H1 (cell line): ENCODE data around the gene APEX2. TPM values are rescaled to one million over a fixed set of nuclear protein-coding genes. Genes with fewer than 3 reads are reported as not detected.

ENCODE experiments used
- EP300 ChIP-seq, 2 experiments: IDR thresholded peaks; 1 replicate in 1 of 2; 2 replicates in 1 of 2; pipeline ENCODE4 v1.6.1; 2011 to 2012; ENCODE audit warnings: low read depth in 2 of 2, low read length in 2 of 2, mild to moderate bottlenecking in 2 of 2, borderline replicate concordance in 1 of 2, inconsistent platforms in 1 of 2, moderate library complexity in 1 of 2
- KDM5A ChIP-seq: fragments of 200-600 bp; IDR thresholded peaks from 2 replicates; pipeline ENCODE4 v1.7.1; 2012; ENCODE audit warnings: mild to moderate bottlenecking, low read length, inconsistent platforms, mixed read lengths
- MAX ChIP-seq: IDR thresholded peaks from 2 replicates; pipeline ENCODE4 v1.6.1; 2012; ENCODE audit warnings: inconsistent platforms
- RBBP5 ChIP-seq: IDR thresholded peaks from 2 replicates; pipeline ENCODE4 v1.7.1; 2012; ENCODE audit warnings: low read depth, mild to moderate bottlenecking, inconsistent platforms, low read length, moderate library complexity, borderline replicate concordance
- SUZ12 ChIP-seq: fragments of 200-600 bp; sonication (generic); IDR thresholded peaks from 2 replicates; pipeline ENCODE4 v1.6.1; 2012; ENCODE audit warnings: mild to moderate bottlenecking, inconsistent platforms, low read length, moderate library complexity, mixed read lengths
- TBP ChIP-seq: IDR thresholded peaks from 2 replicates; pipeline ENCODE4 v1.6.1; 2011; ENCODE audit warnings: low read depth, low read length, improper control_type of control experiment
- polyA plus RNA-seq, 7 experiments: library from polyadenylated mRNA; depleted of rRNA in 3 of 7; stranded (reverse) in 5 of 7; unstranded in 2 of 7; fragments of >200 nt in 5 of 7; fragments of 200-250 nt in 2 of 7; gene quantifications; 1 replicate in 5 of 7; 2 replicates in 1 of 7; 4 replicates in 1 of 7; pipeline versions ENCODE4 v1.2.1 to v1.2.3, GENCODE V29; 2011 to 2013; ENCODE audit warnings: missing spikeins in 2 of 7, mixed read lengths in 2 of 7
- total RNA-seq: library from RNA; stranded (reverse); fragmentation: NEBNext Ultra II Directional; extraction: Animal tissue kit (Norgen Biotek cat#: 25700); gene quantifications from 2 replicates; pipeline ENCODE4 v1.2.1, GENCODE V29; 2021
- TF ChIP-seq, protein P1 (sequence below): fragments of 300-600 bp; sonication (generic); IDR thresholded peaks from 2 replicates; pipeline ENCODE4 v1.7.1; 2012; ENCODE audit warnings: low read length, moderate library complexity, mild to moderate bottlenecking, inconsistent platforms; ENCODE audit not compliant: insufficient replicate concordance

APEX2 gene
- total and polyA plus RNA-seq, 2 of the 8 experiments (the other 6 are each of a cell fraction or from before 2014, with no cell fraction given) = 18.9 to 36.4 TPM

DNA sequence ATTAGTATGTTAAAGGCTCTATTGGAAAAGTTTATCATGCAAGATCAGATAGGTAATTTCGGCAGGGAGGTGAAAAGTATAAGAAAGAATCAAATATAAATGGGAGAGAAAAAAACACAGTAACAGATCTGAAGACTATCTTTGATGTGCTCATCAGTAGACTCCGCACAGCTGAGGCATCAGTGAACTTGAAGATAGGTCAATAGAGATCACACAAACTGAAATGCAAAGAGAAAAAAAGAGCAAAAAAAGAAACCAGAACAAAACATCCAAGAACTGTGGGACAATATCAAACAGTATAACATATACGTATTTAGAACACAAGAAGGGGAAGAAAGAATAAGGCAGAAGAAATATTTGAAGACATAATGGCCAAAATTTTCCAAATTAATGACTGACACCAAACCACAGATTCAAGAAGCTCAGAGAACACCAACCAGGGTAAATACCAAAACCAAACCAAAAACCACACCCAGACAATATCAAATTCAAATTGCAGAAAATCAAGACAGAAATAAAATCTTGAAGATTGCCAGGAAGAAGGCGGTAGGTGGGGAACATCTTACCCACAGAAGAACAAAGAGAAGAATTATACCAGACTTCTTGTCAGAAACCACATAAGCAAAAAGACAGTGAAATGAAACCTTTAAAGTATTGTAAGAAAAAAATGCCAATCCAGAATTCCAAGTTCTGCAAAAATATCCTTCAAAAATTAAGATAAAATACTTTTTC is 35.2 kb upstream of the APEX2 start (continued):
- TF ChIP-seq, protein P1, sequence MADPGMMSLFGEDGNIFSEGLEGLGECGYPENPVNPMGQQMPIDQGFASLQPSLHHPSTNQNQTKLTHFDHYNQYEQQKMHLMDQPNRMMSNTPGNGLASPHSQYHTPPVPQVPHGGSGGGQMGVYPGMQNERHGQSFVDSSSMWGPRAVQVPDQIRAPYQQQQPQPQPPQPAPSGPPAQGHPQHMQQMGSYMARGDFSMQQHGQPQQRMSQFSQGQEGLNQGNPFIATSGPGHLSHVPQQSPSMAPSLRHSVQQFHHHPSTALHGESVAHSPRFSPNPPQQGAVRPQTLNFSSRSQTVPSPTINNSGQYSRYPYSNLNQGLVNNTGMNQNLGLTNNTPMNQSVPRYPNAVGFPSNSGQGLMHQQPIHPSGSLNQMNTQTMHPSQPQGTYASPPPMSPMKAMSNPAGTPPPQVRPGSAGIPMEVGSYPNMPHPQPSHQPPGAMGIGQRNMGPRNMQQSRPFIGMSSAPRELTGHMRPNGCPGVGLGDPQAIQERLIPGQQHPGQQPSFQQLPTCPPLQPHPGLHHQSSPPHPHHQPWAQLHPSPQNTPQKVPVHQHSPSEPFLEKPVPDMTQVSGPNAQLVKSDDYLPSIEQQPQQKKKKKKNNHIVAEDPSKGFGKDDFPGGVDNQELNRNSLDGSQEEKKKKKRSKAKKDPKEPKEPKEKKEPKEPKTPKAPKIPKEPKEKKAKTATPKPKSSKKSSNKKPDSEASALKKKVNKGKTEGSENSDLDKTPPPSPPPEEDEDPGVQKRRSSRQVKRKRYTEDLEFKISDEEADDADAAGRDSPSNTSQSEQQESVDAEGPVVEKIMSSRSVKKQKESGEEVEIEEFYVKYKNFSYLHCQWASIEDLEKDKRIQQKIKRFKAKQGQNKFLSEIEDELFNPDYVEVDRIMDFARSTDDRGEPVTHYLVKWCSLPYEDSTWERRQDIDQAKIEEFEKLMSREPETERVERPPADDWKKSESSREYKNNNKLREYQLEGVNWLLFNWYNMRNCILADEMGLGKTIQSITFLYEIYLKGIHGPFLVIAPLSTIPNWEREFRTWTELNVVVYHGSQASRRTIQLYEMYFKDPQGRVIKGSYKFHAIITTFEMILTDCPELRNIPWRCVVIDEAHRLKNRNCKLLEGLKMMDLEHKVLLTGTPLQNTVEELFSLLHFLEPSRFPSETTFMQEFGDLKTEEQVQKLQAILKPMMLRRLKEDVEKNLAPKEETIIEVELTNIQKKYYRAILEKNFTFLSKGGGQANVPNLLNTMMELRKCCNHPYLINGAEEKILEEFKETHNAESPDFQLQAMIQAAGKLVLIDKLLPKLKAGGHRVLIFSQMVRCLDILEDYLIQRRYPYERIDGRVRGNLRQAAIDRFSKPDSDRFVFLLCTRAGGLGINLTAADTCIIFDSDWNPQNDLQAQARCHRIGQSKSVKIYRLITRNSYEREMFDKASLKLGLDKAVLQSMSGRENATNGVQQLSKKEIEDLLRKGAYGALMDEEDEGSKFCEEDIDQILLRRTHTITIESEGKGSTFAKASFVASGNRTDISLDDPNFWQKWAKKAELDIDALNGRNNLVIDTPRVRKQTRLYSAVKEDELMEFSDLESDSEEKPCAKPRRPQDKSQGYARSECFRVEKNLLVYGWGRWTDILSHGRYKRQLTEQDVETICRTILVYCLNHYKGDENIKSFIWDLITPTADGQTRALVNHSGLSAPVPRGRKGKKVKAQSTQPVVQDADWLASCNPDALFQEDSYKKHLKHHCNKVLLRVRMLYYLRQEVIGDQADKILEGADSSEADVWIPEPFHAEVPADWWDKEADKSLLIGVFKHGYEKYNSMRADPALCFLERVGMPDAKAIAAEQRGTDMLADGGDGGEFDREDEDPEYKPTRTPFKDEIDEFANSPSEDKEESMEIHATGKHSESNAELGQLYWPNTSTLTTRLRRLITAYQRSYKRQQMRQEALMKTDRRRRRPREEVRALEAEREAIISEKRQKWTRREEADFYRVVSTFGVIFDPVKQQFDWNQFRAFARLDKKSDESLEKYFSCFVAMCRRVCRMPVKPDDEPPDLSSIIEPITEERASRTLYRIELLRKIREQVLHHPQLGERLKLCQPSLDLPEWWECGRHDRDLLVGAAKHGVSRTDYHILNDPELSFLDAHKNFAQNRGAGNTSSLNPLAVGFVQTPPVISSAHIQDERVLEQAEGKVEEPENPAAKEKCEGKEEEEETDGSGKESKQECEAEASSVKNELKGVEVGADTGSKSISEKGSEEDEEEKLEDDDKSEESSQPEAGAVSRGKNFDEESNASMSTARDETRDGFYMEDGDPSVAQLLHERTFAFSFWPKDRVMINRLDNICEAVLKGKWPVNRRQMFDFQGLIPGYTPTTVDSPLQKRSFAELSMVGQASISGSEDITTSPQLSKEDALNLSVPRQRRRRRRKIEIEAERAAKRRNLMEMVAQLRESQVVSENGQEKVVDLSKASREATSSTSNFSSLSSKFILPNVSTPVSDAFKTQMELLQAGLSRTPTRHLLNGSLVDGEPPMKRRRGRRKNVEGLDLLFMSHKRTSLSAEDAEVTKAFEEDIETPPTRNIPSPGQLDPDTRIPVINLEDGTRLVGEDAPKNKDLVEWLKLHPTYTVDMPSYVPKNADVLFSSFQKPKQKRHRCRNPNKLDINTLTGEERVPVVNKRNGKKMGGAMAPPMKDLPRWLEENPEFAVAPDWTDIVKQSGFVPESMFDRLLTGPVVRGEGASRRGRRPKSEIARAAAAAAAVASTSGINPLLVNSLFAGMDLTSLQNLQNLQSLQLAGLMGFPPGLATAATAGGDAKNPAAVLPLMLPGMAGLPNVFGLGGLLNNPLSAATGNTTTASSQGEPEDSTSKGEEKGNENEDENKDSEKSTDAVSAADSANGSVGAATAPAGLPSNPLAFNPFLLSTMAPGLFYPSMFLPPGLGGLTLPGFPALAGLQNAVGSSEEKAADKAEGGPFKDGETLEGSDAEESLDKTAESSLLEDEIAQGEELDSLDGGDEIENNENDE = no peak
- no peak for TF ChIP-seq KDM5A
- TF ChIP-seq TBP = no peak
- no peak for TF ChIP-seq MAX
- TF ChIP-seq SUZ12 = no peak
- no peak for TF ChIP-seq RBBP5
- TF ChIP-seq EP300 (IDR thresholded peaks at IDR 0.05; ENCODE audit: borderline replicate concordance in 1 of 2, low read depth in 2 of 2, low read length in 2 of 2) = no peak
